MM.1S (cell line): ENCODE results near the gene FERMT2.

Experiments
- CTCF ChIP-seq: fragments of 300-600 bp; sonication (generic); IDR thresholded peaks from 2 replicates; pipeline ENCODE4 v1.5.1; 2016; ENCODE audit warnings: antibody characterized with exemption, low read length, mixed read lengths
- EZH2phosphoT487 ChIP-seq: fragments of 300-600 bp; sonication (generic); IDR thresholded peaks from 2 replicates; pipeline ENCODE4 v1.6.1; 2018; ENCODE audit warnings: antibody characterized with exemption, low read length

DNA sequence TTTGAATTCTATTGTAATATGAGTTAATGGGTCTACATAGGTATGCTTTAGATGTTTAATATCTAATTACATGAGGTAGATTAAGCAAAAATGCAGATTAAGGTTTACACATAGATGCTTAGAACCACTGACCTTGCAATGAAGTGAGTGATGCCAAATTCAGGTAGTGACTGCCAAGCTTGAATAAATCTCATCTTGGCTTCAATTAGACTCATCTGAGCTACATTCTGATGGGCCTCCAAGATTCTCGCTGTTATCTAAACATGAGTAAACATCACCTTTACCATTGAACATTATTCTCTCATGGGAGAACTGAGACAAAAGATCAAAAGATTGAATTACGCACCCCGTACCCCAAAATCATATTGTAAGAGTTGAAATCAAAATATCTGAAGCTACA, 90.6 kb downstream of the FERMT2 start:
- TF ChIP-seq CTCF (no peak), EZH2phosphoT487 (no peak)
